ENCODE data around the gene ZFP57.
"Not testable (repeated sequence)": the region's sequence is repeated elsewhere in the genome, so short reads cannot be mapped to it uniquely, and the experiment has no call there.

ZFP57 gene

GRCh38 chr6:29694637-29695036 is 13.7 kb upstream of the ZFP57 start:
- no peak for DNase-seq

GRCh38 chr6:29685718-29686326 is 4.9 kb upstream of the ZFP57 start:
- no peak for DNase-seq

GRCh38 chr6:29681811-29682210 is 859 bp upstream of the ZFP57 start:
- no peak for DNase-seq

DNA sequence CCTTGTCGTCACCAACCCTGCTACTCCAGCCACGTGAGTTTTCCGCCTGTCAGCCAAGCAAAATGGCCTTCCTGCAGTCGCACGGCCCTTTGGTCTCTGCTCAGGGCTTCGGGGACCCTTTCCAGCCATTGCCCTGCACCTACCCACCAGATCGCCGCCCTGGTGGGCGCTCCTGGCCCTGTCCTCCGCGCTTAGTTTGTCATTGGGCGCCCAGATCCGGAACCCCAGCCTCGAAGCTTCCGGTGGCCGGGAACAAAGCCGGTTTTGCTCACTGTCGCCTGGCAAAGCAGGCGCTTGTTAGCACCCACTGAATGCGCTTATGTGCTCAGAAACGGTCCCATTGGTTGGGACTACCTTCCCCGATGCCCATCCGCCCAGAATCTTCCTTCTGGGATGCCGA is 536 bp downstream of the ZFP57 start:
- DNase-seq: no peak

- DNase-seq: no peak
These were observed 990 bp downstream of the ZFP57 start for GRCh38 chr6:29679962-29680361.

DNA sequence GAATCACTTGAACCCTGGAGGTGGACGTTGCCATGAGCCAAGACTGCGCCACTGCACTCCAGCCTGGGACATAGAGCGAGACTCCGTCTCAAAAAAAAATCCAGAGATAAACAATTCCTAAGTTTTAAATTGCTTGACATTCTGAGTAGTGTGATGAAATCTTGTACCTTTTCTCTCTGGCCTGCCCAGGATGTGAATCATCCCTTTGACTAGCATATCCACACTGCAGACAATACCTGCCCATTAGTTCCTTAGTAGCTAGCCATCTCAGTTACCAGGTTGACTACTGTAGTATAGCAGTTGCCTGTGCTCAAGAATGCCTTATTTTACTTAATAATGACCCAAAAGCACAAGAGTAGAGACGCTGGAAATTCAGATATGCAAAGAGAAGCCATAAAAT is 2.8 kb downstream of the ZFP57 start:
- no peak for DNase-seq

GRCh38 chr6:29676981-29677601 is 3.9 kb downstream of the ZFP57 start:
- no peak for DNase-seq

- DNase-seq: no peak
These were observed 5.4 kb downstream of the ZFP57 start for GRCh38 chr6:29675561-29675960.

DNA sequence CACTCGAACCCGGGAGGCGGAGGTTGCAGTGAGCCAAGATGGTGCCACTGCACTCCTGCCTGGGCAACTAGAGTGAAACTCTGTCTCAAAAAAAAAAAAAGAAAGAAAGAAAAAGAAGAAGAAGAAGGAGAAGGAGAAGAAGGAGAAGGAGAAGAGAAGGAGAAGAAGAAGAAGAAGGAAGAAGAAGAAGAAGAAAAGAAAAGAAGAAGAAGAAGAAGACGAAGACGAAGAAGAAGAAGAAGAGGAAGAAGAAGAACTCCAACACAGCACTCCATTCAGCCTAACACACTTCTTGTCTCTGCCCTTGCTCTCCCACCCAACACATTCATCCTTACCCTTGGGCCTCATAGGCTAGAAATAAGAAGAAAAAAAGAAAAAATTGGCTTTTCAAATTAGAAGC is 6.9 kb downstream of the ZFP57 start:
- DNase-seq: no peak

GRCh38 chr6:29673161-29673560 is 7.8 kb downstream of the ZFP57 start:
- DNase-seq: no peak

DNA sequence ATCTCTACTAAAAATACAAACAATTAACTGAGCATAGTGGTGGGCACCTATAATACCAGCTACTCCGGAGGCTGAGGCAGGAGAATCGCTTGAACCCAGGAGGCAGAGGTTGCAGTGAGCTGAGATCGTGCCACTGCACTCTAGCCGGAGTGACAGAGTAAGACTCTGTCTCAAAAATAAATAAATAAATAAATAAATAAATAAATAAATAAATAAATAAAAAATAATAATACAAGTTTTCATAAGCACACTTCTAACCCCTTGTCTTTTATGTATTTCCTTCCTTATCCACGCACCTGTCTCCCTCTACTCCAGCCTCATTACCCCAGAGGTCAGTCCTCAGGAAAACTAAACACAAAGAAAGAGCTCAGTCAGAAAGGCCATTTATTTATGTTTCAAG is 8.8 kb downstream of the ZFP57 start:
- DNase-seq: not testable (repeated sequence)

GRCh38 chr6:29671026-29671425 is 9.9 kb downstream of the ZFP57 start:
- no peak for DNase-seq

GRCh38 chr6:29667158-29667557 is 13.8 kb downstream of the ZFP57 start:
- no peak for DNase-seq

DNA sequence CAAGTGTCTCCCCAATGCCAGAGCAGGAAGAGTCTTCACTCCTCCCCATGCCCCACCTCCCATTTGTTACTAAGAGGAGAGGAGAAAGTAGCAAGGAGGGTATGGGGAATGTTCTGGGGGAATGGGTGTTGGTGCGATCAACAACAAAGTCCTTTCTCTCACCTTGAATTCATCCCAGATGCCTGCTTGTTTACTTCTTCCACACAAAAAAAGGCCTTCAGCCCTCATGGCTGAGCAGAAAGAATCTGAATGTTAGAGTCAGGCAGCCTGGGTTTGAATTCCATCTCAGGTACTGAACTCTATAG is 14.2 kb downstream of the ZFP57 start:
- no peak for DNase-seq

GRCh38 chr6:29665942-29666825 is 14.8 kb downstream of the ZFP57 start:
- DNase-seq: no peak

- DNase-seq: no peak
These were observed 17.5 kb downstream of the ZFP57 start for GRCh38 chr6:29663300-29664042.

GRCh38 chr6:29661502-29662141 is 19.3 kb downstream of the ZFP57 start:
- not testable (repeated sequence) for DNase-seq

DNA sequence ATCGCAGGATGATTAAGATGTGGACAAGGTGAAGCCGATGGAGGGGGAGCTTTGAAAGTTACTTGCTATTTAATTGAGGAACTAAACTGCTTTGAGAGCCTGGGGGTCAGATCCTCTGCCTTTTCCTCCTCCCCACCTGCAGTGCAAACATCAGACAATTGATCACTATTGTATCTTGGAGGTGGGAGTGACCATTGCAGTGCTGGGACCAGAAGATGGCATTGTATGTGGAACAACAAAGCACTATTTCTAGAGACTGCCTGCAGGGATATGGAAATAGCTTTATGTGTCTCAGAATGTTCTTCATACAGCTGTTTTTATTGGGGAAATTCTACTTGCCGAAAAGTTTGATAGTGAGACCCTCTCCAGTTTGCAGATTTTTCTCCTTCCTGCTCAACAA is 19.9 kb downstream of the ZFP57 start:
- DNase-seq: no peak

DNA sequence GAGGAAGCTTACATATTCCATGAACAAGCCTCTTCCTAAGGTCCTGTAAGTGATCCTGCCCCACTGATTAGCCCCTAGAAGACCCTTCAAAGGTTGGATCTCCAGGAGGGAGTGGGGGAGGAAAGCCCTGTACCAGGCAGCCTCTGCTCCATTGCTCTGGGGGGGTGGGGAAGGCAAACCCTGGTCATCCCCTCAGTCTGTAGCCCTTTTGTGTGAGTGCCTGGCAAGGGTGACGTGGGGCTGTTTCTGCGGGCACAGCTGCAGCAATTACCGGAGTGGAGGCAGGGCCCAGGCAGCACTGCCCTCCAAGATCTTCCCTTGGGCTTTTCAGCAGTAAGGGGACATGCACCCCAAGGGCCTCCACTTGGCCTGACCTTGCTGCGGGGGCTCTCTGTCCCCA is 24.2 kb downstream of the ZFP57 start, which contains the start of gene MOG:
MOG (plus strand) TSS at position 295 of the 400 bp plus-strand sequence. CDS start 118 bp downstream, outside the sequence.
- no peak for DNase-seq

DNA sequence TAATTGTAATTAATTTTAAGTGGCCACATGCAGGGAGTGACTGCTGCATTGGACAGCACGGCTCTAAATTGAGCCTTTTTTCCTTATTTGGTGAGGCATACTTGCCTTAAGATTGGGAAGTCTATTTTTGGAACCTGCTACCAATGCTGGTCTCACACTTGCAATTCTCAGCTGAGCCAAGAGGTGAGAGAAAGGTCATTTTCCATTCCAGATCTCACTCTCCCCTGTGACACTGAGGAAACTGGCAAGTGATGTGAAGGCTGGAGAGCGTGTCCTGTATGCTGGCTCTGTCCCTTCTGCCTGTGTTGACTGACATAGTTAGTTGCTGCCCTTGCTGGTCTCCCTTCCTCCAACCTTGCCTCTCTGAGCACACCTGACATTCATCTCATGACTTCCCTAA is 24.8 kb downstream of the ZFP57 start:
- DNase-seq: no peak

DNA sequence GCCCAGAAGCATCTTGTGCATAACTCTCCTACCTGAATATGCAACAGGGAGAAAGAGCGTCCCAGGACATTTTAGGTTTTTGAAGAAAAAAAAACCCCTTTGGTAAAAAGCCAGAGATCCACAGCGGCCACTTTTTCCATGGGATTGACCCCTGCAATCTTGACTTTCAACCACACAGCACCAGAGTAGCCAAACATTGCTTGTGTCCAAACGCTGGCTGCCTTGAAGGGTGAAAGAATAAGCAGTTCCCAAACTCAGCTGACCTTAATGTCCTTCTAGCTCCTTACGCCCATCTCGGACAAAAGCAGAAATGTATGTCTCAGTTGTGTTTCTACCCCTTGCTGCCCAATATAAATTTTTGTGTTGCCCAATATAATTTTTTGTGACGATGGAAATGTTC is 25.3 kb downstream of the ZFP57 start:
- no peak for DNase-seq

GRCh38 chr6:29653452-29654038 is 27.4 kb downstream of the ZFP57 start:
- peak; percentile 61 for DNase-seq

DNA sequence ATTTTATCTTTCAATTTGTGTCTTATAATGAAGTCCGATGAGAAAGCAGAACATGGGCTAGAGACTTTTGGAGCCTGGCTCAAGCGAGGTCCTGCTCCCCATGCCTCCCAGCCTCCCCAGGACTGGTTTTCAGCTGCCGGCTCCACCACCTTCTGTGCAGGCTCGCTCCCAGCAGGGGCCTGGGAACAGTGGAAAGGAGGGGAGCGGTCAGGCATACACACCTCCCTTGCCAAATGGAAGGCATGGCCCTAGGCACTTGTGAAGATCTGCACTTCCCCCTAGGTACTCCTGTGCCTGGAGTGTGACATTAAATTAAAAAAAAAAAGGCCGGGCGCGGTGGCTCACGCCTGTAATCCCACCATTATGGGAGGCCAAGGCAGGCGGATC is 28.8 kb downstream of the ZFP57 start:
- DNase-seq: no peak
